Measurements from ENCODE around the gene MED25. TPM values are rescaled to one million over a fixed set of nuclear protein-coding genes. Genes with fewer than 3 reads are reported as not detected.

Gene MED25
- total and polyA plus RNA-seq, 2 experiments from 2014 or later, result 45.6 to 58.6 TPM

DNA sequence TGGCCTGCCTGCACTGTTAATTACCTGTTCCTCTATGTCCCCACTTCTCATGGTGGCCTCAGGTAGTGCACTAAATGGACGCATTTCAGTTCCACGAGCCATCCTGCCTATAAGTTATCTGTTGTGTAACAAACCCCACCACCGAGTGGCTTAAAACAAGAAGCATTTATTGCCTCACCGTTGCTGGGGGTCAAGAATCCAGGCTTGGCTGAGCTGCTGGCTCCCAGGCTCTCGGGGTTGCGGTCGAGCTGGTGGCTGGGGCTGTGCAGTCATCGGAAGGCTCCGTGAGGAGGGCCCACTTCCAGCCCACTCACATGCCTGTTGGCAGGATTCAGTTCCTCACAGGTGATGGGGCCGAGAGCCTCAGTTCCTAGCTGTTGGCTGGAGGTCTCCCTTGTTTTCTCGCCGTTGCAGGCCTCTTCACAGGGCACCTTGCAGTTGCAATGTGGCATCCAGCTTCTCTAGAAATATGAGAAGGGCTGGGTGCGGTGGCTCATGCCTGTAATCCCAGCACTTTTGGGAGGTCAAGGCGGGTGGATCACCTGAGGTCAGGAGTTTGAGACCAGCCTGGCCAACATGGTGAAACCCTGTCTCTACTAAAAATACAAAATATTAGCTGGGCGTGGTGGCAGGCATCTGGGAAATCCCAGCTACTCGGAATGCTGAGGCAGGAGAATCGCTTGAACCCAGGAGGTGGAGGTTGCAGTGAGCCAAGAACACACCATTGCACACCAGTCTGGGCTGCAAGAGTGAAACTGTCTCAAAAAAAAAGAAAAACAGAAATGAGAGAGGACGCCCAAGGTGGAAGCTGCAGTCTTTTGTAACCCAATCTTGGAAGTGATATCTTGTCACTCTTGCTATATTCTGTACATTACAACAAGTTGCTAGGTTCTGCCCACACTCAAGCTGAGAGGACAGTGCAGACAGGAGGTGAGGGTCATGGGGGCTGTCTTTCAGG is 26.3 kb downstream of the MED25 start:
- Histone ChIP-seq H3K36me3 (ENCODE audit: insufficient read depth) (no peaks in the 10 kb centered on the region), H4K20me1 (replicated peaks; ENCODE audit: insufficient read depth) (peaks cover 15% of the 10 kb centered on the region), H3F3A (replicated peaks; ENCODE audit: low read depth) (0 out of 2 replicates have a peak, but pooled peaks cover 7% of the 10 kb centered on the region), H3K27ac (ENCODE audit: low read depth) (no peak overlapping the region), H3K79me2 (replicated peaks; ENCODE audit: insufficient read depth) (0 out of 2 replicates have a peak, but pooled peaks cover 9% of the 10 kb centered on the region), H3K4me3 (no peak overlapping the region), H3K4me2 (no peak overlapping the region), H2AFZ (no peak overlapping the region), H3K27me3 (ENCODE audit: insufficient read depth) (no peaks in the 10 kb centered on the region), H3K9me2 (ENCODE audit: insufficient read depth) (0 out of 2 replicates have a peak, but pooled peaks cover 3% of the 10 kb centered on the region), H3K4me1 (ENCODE audit: insufficient read depth) (no peaks in the 10 kb centered on the region)
- peaks cover 5% of the 10 kb centered on the region; the same call in 2 of the 3 replicates for H3K9me3 Mint-ChIP-seq
- TF ChIP-seq, protein P1, sequence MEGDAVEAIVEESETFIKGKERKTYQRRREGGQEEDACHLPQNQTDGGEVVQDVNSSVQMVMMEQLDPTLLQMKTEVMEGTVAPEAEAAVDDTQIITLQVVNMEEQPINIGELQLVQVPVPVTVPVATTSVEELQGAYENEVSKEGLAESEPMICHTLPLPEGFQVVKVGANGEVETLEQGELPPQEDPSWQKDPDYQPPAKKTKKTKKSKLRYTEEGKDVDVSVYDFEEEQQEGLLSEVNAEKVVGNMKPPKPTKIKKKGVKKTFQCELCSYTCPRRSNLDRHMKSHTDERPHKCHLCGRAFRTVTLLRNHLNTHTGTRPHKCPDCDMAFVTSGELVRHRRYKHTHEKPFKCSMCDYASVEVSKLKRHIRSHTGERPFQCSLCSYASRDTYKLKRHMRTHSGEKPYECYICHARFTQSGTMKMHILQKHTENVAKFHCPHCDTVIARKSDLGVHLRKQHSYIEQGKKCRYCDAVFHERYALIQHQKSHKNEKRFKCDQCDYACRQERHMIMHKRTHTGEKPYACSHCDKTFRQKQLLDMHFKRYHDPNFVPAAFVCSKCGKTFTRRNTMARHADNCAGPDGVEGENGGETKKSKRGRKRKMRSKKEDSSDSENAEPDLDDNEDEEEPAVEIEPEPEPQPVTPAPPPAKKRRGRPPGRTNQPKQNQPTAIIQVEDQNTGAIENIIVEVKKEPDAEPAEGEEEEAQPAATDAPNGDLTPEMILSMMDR (conservative IDR thresholded peaks at IDR 0.05; ENCODE audit: low read depth in 2 of 2), result no peak
- TF ChIP-seq EZH2 (IDR thresholded peaks at IDR 0.05; ENCODE audit: low read depth, unreplicated experiment), result no peak
- no peak for TF ChIP-seq STAT1 (IDR thresholded peaks at IDR 0.05; ENCODE audit: unreplicated experiment)
- TF ChIP-seq JUNB (IDR thresholded peaks at IDR 0.05; ENCODE audit: unreplicated experiment), result no peak
- TF ChIP-seq, protein P2, sequence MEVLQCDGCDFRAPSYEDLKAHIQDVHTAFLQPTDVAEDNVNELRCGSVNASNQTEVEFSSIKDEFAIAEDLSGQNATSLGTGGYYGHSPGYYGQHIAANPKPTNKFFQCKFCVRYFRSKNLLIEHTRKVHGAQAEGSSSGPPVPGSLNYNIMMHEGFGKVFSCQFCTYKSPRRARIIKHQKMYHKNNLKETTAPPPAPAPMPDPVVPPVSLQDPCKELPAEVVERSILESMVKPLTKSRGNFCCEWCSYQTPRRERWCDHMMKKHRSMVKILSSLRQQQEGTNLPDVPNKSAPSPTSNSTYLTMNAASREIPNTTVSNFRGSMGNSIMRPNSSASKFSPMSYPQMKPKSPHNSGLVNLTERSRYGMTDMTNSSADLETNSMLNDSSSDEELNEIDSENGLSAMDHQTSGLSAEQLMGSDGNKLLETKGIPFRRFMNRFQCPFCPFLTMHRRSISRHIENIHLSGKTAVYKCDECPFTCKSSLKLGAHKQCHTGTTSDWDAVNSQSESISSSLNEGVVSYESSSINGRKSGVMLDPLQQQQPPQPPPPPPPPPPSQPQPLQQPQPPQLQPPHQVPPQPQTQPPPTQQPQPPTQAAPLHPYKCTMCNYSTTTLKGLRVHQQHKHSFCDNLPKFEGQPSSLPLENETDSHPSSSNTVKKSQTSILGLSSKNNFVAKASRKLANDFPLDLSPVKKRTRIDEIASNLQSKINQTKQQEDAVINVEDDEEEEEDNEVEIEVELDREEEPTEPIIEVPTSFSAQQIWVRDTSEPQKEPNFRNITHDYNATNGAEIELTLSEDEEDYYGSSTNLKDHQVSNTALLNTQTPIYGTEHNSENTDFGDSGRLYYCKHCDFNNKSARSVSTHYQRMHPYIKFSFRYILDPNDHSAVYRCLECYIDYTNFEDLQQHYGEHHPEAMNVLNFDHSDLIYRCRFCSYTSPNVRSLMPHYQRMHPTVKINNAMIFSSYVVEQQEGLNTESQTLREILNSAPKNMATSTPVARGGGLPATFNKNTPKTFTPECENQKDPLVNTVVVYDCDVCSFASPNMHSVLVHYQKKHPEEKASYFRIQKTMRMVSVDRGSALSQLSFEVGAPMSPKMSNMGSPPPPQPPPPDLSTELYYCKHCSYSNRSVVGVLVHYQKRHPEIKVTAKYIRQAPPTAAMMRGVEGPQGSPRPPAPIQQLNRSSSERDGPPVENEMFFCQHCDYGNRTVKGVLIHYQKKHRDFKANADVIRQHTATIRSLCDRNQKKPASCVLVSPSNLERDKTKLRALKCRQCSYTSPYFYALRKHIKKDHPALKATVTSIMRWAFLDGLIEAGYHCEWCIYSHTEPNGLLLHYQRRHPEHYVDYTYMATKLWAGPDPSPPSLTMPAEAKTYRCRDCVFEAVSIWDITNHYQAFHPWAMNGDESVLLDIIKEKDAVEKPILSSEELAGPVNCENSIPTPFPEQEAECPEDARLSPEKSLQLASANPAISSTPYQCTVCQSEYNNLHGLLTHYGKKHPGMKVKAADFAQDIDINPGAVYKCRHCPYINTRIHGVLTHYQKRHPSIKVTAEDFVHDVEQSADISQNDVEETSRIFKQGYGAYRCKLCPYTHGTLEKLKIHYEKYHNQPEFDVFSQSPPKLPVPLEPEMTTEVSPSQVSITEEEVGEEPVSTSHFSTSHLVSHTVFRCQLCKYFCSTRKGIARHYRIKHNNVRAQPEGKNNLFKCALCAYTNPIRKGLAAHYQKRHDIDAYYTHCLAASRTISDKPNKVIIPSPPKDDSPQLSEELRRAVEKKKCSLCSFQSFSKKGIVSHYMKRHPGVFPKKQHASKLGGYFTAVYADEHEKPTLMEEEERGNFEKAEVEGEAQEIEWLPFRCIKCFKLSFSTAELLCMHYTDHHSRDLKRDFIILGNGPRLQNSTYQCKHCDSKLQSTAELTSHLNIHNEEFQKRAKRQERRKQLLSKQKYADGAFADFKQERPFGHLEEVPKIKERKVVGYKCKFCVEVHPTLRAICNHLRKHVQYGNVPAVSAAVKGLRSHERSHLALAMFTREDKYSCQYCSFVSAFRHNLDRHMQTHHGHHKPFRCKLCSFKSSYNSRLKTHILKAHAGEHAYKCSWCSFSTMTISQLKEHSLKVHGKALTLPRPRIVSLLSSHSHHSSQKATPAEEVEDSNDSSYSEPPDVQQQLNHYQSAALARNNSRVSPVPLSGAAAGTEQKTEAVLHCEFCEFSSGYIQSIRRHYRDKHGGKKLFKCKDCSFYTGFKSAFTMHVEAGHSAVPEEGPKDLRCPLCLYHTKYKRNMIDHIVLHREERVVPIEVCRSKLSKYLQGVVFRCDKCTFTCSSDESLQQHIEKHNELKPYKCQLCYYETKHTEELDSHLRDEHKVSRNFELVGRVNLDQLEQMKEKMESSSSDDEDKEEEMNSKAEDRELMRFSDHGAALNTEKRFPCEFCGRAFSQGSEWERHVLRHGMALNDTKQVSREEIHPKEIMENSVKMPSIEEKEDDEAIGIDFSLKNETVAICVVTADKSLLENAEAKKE (CRISPR knock-in tag; IDR thresholded peaks at IDR 0.05), result no peak
- H3K4me3 Mint-ChIP-seq, result no peak overlapping the region
- H3K36me3 Mint-ChIP-seq (ENCODE audit: low read depth), result peaks cover 21% of the 10 kb centered on the region
- peaks cover 5% of the 10 kb centered on the region for H3K27me3 Mint-ChIP-seq (ENCODE audit: insufficient read depth, low read depth, poor library complexity)
- no peak overlapping the region for H3K27ac Mint-ChIP-seq
- H3K4me1 Mint-ChIP-seq, result peaks cover 9% of the 10 kb centered on the region
- no peak for DNase-seq (ENCODE audit: low spot score)
- no peak for ATAC-seq

Measured in GM23338 (cell line).